ENCODE data around the gene TNFRSF13B. TPM values are rescaled to one million over a fixed set of nuclear protein-coding genes. Genes with fewer than 3 reads are reported as not detected.
"Not testable (repeated sequence)": the region's sequence is repeated elsewhere in the genome, so short reads cannot be mapped to it uniquely, and the experiment has no call there.

Gene TNFRSF13B
- total RNA-seq, 2 experiments from 2014 or later, result not detected

GRCh38 chr17:17013828-17014747 lies 42.2 kb upstream of the TNFRSF13B start:
- not testable (repeated sequence) for H3K4me3 Mint-ChIP-seq; H3K36me3 Mint-ChIP-seq; H3K9me3 Mint-ChIP-seq; ATAC-seq (ENCODE audit: low read depth); DNase-seq; H3K27ac Mint-ChIP-seq; H3K27me3 Mint-ChIP-seq
- H3K4me1 Mint-ChIP-seq, result peaks cover 18% of the 10 kb centered on the region
- POLR2A ChIA-PET, result interaction anchor here (0.6 kb wide), 1 partner anchor 958 kb away, joined by 6 read pairs; no protein-coding TSS in a partner anchor

- H3K4me1 Mint-ChIP-seq; H3K9me3 Mint-ChIP-seq; ATAC-seq (ENCODE audit: low read depth); POLR2A ChIA-PET; H3K27ac Mint-ChIP-seq; H3K4me3 Mint-ChIP-seq; DNase-seq; H3K27me3 Mint-ChIP-seq; H3K36me3 Mint-ChIP-seq: not testable (repeated sequence)
Observed at GRCh38 chr17:17011043-17011907, 39.4 kb upstream of the TNFRSF13B start.

GRCh38 chr17:17010545-17011034 lies 38.7 kb upstream of the TNFRSF13B start:
- POLR2A ChIA-PET; ATAC-seq (ENCODE audit: low read depth): not testable (repeated sequence)

GRCh38 chr17:17009972-17010371 lies 38.1 kb upstream of the TNFRSF13B start:
- POLR2A ChIA-PET; DNase-seq; H3K9me3 Mint-ChIP-seq; H3K27me3 Mint-ChIP-seq; H3K4me1 Mint-ChIP-seq; H3K4me3 Mint-ChIP-seq; H3K27ac Mint-ChIP-seq; ATAC-seq (ENCODE audit: low read depth); H3K36me3 Mint-ChIP-seq: not testable (repeated sequence)

More at GRCh38 chr17:17010545-17011034, 38.7 kb upstream of the TNFRSF13B start:
- H3K36me3 Mint-ChIP-seq, H3K27me3 Mint-ChIP-seq, DNase-seq, H3K9me3 Mint-ChIP-seq, H3K27ac Mint-ChIP-seq, H3K4me1 Mint-ChIP-seq, H3K4me3 Mint-ChIP-seq: not testable (repeated sequence)

- H3K4me3 Mint-ChIP-seq; POLR2A ChIA-PET; H3K9me3 Mint-ChIP-seq; H3K4me1 Mint-ChIP-seq; DNase-seq; H3K27ac Mint-ChIP-seq; H3K36me3 Mint-ChIP-seq; H3K27me3 Mint-ChIP-seq; ATAC-seq (ENCODE audit: low read depth): not testable (repeated sequence)
Observed at GRCh38 chr17:17008621-17009397, 36.9 kb upstream of the TNFRSF13B start.

GRCh38 chr17:17007891-17008290 lies 36.0 kb upstream of the TNFRSF13B start:
- DNase-seq; H3K27ac Mint-ChIP-seq; H3K4me3 Mint-ChIP-seq; H3K36me3 Mint-ChIP-seq; H3K9me3 Mint-ChIP-seq; H3K27me3 Mint-ChIP-seq; ATAC-seq (ENCODE audit: low read depth); H3K4me1 Mint-ChIP-seq; POLR2A ChIA-PET: not testable (repeated sequence)

- ATAC-seq (ENCODE audit: low read depth); H3K27me3 Mint-ChIP-seq; H3K9me3 Mint-ChIP-seq; DNase-seq; H3K4me1 Mint-ChIP-seq; H3K4me3 Mint-ChIP-seq; H3K27ac Mint-ChIP-seq; H3K36me3 Mint-ChIP-seq; POLR2A ChIA-PET: not testable (repeated sequence)
Observed at GRCh38 chr17:17004997-17005614, 33.2 kb upstream of the TNFRSF13B start.

GRCh38 chr17:17004251-17004996 lies 32.5 kb upstream of the TNFRSF13B start:
- Mint-ChIP-seq H3K4me1 (peaks cover 3% of the 10 kb centered on the region), H3K27me3 (peaks cover 4% of the 10 kb centered on the region), H3K9me3 (no peaks in the 10 kb centered on the region), H3K27ac (no peak overlapping the region), H3K4me3 (no peak overlapping the region), H3K36me3 (no peaks in the 10 kb centered on the region)
- DNase-seq (no peak), ATAC-seq (ENCODE audit: low read depth) (no peak)
- POLR2A ChIA-PET, result no interaction called here

GRCh38 chr17:17002731-17003715 lies 31.1 kb upstream of the TNFRSF13B start:
- H3K4me1 Mint-ChIP-seq; ATAC-seq (ENCODE audit: low read depth); DNase-seq; POLR2A ChIA-PET; H3K4me3 Mint-ChIP-seq; H3K9me3 Mint-ChIP-seq; H3K27ac Mint-ChIP-seq; H3K36me3 Mint-ChIP-seq; H3K27me3 Mint-ChIP-seq: not testable (repeated sequence)

- POLR2A ChIA-PET, result no interaction called here
- H3K27ac Mint-ChIP-seq, result no peak overlapping the region
- no peaks in the 10 kb centered on the region for H3K9me3 Mint-ChIP-seq
- no peaks in the 10 kb centered on the region for H3K36me3 Mint-ChIP-seq
- H3K4me3 Mint-ChIP-seq, result no peak overlapping the region
- ATAC-seq (ENCODE audit: low read depth), result peak; percentile 88
- peak; percentile 88 for DNase-seq
- peaks cover 3% of the 10 kb centered on the region for H3K4me1 Mint-ChIP-seq
- peaks cover 4% of the 10 kb centered on the region for H3K27me3 Mint-ChIP-seq
Observed at GRCh38 chr17:17001874-17002520, 30.1 kb upstream of the TNFRSF13B start.

Measured in activated naive CD8-positive, alpha-beta T cell treated with anti-CD3 and anti-CD28 coated beads, Interleukin-2, amount 10 ng/mL, durations not matched to agents 7 days and 5 days (primary cell).